HT-29 (cell line): Measurements from ENCODE around the gene GOLPH3L. TPM values are rescaled to one million over a fixed set of nuclear protein-coding genes. Genes with fewer than 3 reads are reported as not detected.
A peak's percentile ranks its signal among the peaks of the same experiment; 100 is the strongest.
"Not testable (repeated sequence)": the region's sequence is repeated elsewhere in the genome, so short reads cannot be mapped to it uniquely, and the experiment has no call there.

ENCODE experiments used
- DNase-seq: peaks from one replicate; pipeline ENCODE4 v3.0.0-alpha.2; 2015; ENCODE audit warnings: low spot score
- total RNA-seq: library from RNA; depleted of rRNA; stranded (reverse); fragments of >200 nt; shearing (Covaris generic); gene quantifications from 2 replicates; pipeline ENCODE4 v1.2.3, GENCODE V29; 2014

The GOLPH3L gene
- total RNA-seq, 1 experiment from 2014 or later = 4.9 TPM

GRCh38 chr1:150660584-150660983 lies 36.4 kb downstream of the GOLPH3L start:
- DNase-seq = no peak

- not testable (repeated sequence) for DNase-seq
Measured at GRCh38 chr1:150657064-150657463, 39.9 kb downstream of the GOLPH3L start.

GRCh38 chr1:150654635-150655034 lies 42.3 kb downstream of the GOLPH3L start:
- DNase-seq = not testable (repeated sequence)

GRCh38 chr1:150650193-150650592 lies 46.8 kb downstream of the GOLPH3L start:
- peak; percentile 67 for DNase-seq

- no peak for DNase-seq
Measured at GRCh38 chr1:150649441-150650075, 47.4 kb downstream of the GOLPH3L start.

- no peak for DNase-seq
Measured at GRCh38 chr1:150642296-150642695, 54.7 kb downstream of the GOLPH3L start.

GRCh38 chr1:150641126-150641815 lies 55.7 kb downstream of the GOLPH3L start:
- DNase-seq = not testable (repeated sequence)

- DNase-seq = not testable (repeated sequence)
Measured at GRCh38 chr1:150638430-150638829, 58.5 kb downstream of the GOLPH3L start.

- DNase-seq = not testable (repeated sequence)
Measured at GRCh38 chr1:150634839-150635622, 61.9 kb downstream of the GOLPH3L start.

- DNase-seq = peak; percentile 98
Measured at GRCh38 chr1:150629115-150629928, 67.6 kb downstream of the GOLPH3L start, which contains the start of gene ENSA. Gene ENSA, minus strand, starts transcription at chr1:150629612. Its CDS starts 142 bp downstream, at chr1:150629470.

- DNase-seq = no peak
Measured at GRCh38 chr1:150628766-150629114, 68.2 kb downstream of the GOLPH3L start.

- DNase-seq = no peak
Measured at GRCh38 chr1:150627826-150628410, 69.0 kb downstream of the GOLPH3L start.

- no peak for DNase-seq
Measured at GRCh38 chr1:150626150-150626549, 70.8 kb downstream of the GOLPH3L start.

- not testable (repeated sequence) for DNase-seq
Measured at GRCh38 chr1:150624546-150624945, 72.4 kb downstream of the GOLPH3L start.

- DNase-seq = peak; percentile 45
Measured at GRCh38 chr1:150624134-150624533, 72.8 kb downstream of the GOLPH3L start.

GRCh38 chr1:150622303-150622975 lies 74.5 kb downstream of the GOLPH3L start:
- no peak for DNase-seq

- DNase-seq = peak; percentile 66
Measured at GRCh38 chr1:150621497-150622302, 75.3 kb downstream of the GOLPH3L start.

- DNase-seq = no peak
Measured at GRCh38 chr1:150620919-150621318, 76.0 kb downstream of the GOLPH3L start.
